SJSA1 (cell line): ENCODE data around the gene EBI3. TPM values are rescaled to one million over a fixed set of nuclear protein-coding genes. Genes with fewer than 3 reads are reported as not detected.
"Not testable (repeated sequence)": the region's sequence is repeated elsewhere in the genome, so short reads cannot be mapped to it uniquely, and the experiment has no call there.

Source experiments
- DNase-seq, 2 experiments: peaks; one replicate each; pipeline ENCODE4 v3.0.0-alpha.2; 2015 to 2020; ENCODE audit warnings: low spot score in 2 of 2, low read depth in 1 of 2
- H3K27ac ChIP-seq: fragments of 250-450 bp; sonication (Bioruptor Pico); 2 replicates; pipeline ENCODE4 v1.5.1; 2020; ENCODE audit warnings: mild to moderate bottlenecking, moderate library complexity
- H3K27me3 ChIP-seq: fragments of 250-450 bp; sonication (Bioruptor Pico); replicated peaks from 2 replicates; pipeline ENCODE4 v1.5.1; 2020; ENCODE audit warnings: mild to moderate bottlenecking, moderate library complexity
- H3K36me3 ChIP-seq: fragments of 250-450 bp; sonication (Bioruptor Pico); 2 replicates; pipeline ENCODE4 v1.5.1; 2020; ENCODE audit warnings: mild to moderate bottlenecking
- H3K4me1 ChIP-seq: fragments of 250-450 bp; sonication (Bioruptor Pico); replicated peaks from 2 replicates; pipeline ENCODE4 v1.6.1; 2021; ENCODE audit warnings: mild to moderate bottlenecking
- H3K4me3 ChIP-seq: fragments of 250-450 bp; sonication (Bioruptor Pico); 2 replicates; pipeline ENCODE4 v1.5.1; 2020; ENCODE audit warnings: mild to moderate bottlenecking
- H3K9me3 ChIP-seq: fragments of 250-450 bp; sonication (Bioruptor Pico); replicated peaks from 2 replicates; pipeline ENCODE4 v1.5.1; 2020; ENCODE audit warnings: mild to moderate bottlenecking
- total RNA-seq: library from RNA; depleted of rRNA; stranded (reverse); fragments of >200 nt; shearing (Covaris generic); gene quantifications from 2 replicates; pipeline ENCODE4 v1.2.3, GENCODE V29; 2014; rRNA removed

The EBI3 gene
- total RNA-seq, result not detected in 2 replicates

- Histone ChIP-seq H3K4me3 (no peak within 1 kb of the TSS), H3K27me3 (peaks cover 7% of the 10 kb centered on the region), H3K4me1 (peaks cover 11% of the 10 kb centered on the region; the same call in 1 of the 2 replicates), H3K9me3 (no peaks in the 10 kb centered on the region), H3K36me3 (no peaks in the 10 kb centered on the region), H3K27ac (no peak within 1 kb of the TSS)
- peak in 1 of 2 experiments; percentile 59 for DNase-seq
These were observed at the start of gene EBI3 for GRCh38 chr19:4229179-4229931. Gene EBI3, plus strand, starts transcription at chr19:4229523. Its CDS starts 28 bp downstream, at chr19:4229551.

DNA sequence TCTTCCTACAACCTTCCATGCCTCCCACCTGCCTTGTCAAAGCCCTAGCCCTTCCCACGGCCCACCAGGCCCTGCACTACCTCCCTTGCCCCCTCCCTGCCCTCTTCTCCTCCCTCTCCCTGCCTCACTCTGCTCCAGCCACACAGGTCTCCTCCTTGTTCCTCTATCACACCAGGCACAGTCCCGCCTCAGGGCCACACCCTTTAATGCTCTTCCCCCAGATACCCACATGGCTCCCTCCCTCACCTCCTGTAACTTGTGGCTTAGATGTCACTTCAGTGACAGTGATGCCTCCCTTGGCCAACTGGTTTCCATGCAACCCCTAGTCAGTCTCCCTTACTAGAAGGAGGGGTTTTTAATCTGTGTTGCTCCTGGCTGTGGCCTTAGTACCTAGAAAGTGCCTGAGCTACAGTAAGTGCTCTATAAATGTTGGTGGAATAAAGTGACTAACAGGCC lies 48.2 kb upstream of the EBI3 start:
- no peaks in the 10 kb centered on the region for H3K9me3 ChIP-seq
- H3K27ac ChIP-seq, result no peak overlapping the region
- no peaks in the 10 kb centered on the region for H3K27me3 ChIP-seq
- peaks cover 5% of the 10 kb centered on the region; the same call in 1 of the 2 replicates for H3K4me1 ChIP-seq
- H3K36me3 ChIP-seq, result peaks cover 30% of the 10 kb centered on the region
- no peak for DNase-seq
- H3K4me3 ChIP-seq, result no peak overlapping the region; the same call in 1 of the 2 replicates

DNA sequence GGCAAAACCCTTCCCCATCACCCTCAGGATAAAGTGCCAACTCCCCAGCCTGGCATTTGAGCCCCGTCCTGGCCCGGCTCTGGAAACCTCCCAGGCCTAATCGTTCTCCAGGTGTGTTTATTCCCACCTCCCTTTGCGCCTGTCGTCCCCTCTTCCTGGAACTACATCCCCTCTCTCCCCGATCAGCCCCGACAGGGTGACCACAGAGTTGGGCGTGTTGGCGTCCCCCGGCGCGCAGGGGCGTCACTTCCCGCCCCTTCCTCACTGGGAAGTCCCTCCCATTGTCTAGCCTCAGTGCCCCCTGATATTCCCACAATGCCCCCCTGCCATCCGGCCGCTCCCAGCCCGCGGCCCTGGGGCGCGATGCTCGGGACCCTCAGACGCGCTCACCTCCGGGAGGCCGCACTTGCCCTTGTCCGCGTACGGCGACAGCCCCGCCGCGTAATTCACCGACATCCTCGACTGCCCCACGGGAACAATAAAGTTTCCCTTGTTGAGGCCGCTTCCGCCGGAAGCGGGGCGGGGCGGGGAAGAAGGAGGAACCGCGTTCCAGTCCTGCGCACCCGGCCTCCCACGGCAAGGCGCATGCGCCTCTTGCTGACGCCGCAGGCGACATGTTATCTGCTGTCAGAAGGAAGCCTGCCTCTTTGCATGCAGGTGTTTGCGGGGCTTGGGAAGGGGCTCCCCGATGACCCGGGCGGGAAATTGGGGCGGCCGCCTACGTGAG lies 47.1 kb upstream of the EBI3 start, which contains the start of the genes ANKRD24 and SIRT6:
ANKRD24 (plus strand) TSS at position 606 of the 727 bp plus-strand sequence. CDS start 3,737 bp downstream, outside the sequence.
SIRT6 (minus strand) TSS at position 480 of the 727 bp plus-strand sequence; CDS start at position 456, 24 bp downstream.
- no peaks in the 10 kb centered on the region for H3K27me3 ChIP-seq
- peak within 1 kb of the TSS; percentile 49 for H3K27ac ChIP-seq
- peak within 1 kb of the TSS; percentile 81 for H3K4me3 ChIP-seq
- H3K4me1 ChIP-seq, result peaks cover 5% of the 10 kb centered on the region; the same call in 1 of the 2 replicates
- H3K9me3 ChIP-seq, result no peaks in the 10 kb centered on the region
- DNase-seq, result peak; percentile 94 to 96
- H3K36me3 ChIP-seq, result peaks cover 28% of the 10 kb centered on the region

DNA sequence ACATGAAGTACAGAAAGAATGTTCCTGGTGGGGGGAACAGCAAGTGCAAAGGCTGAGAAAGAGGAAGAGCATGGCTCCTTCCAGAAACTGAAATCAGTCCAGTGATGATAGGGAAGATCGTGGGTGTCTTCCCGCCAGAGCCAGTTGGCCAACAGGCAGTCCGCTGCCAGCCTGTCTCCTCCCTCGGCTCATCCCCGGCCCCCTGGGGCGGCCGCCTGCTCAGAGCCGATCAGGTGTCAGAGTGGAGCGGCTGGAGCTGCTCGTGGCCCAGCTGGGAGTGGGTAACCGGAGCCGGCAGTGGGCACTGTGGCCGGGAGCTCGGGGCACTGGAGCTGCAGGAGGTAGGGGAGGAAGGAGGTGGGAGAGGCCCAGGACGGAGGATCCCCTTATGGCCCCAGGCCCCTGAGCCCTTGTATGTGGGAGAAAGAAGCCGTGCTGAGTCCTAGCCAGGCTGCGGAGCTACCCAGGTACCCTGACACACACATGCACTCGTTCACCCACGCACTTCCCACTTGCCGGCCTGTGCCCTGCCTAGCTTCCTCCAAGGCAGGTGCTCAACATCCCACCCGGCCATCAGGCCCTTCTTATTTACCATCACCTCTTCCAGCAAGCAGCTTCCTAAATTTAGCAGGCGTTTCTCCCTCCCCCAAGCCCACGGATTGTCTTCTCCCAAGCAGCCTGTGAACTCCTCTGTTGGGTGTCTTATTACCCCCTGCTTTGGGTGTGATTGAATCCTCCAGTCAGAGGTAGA lies 45.2 kb upstream of the EBI3 start:
- no peak overlapping the region for H3K27ac ChIP-seq
- DNase-seq, result no peak
- H3K36me3 ChIP-seq, result peaks cover 17% of the 10 kb centered on the region
- no peak overlapping the region for H3K4me3 ChIP-seq
- peaks cover 5% of the 10 kb centered on the region; the same call in 1 of the 2 replicates for H3K4me1 ChIP-seq
- H3K9me3 ChIP-seq, result no peaks in the 10 kb centered on the region
- no peaks in the 10 kb centered on the region for H3K27me3 ChIP-seq

GRCh38 chr19:4184718-4185352 lies 44.5 kb upstream of the EBI3 start:
- Histone ChIP-seq H3K36me3 (peaks cover 12% of the 10 kb centered on the region), H3K4me1 (peaks cover 5% of the 10 kb centered on the region; the same call in 1 of the 2 replicates), H3K27me3 (no peaks in the 10 kb centered on the region), H3K9me3 (no peaks in the 10 kb centered on the region), H3K4me3 (no peak overlapping the region), H3K27ac (no peak overlapping the region)
- no peak for DNase-seq

DNA sequence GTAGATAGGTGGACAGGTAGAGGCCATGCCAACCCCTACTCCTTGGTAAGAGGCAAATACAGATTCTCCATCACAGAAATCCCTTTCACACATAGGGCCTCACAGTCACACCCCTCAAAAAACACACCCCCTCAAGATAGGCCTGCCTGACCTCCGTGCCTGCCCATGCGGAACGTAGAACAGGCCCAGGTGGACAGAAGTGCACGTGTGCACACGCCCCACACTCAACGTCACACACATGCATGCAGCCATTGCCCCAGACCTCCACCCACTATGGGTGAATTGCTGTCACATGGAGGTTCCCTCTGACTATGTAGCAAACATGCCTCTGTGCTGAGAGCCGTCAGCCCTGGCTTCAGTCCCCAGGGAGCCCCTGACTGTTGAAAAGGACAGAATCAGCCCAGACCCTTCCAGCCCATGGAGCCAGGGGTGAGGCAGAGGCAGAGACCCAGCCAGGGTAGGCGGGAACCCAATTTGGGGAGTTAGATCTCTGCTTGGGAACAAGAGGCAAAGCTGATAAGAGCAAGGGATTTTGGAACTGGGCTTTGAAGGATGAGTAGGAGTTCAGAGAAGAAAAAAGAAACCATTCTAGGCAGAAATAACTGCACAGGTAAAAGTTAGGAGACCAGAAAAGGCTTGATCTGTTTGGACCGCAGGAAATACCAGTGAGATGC lies 43.8 kb upstream of the EBI3 start:
- no peak overlapping the region for H3K27ac ChIP-seq
- DNase-seq, result no peak
- no peaks in the 10 kb centered on the region for H3K27me3 ChIP-seq
- peaks cover 6% of the 10 kb centered on the region for H3K36me3 ChIP-seq
- H3K9me3 ChIP-seq, result no peaks in the 10 kb centered on the region
- no peak overlapping the region for H3K4me3 ChIP-seq
- peaks cover 5% of the 10 kb centered on the region; the same call in 1 of the 2 replicates for H3K4me1 ChIP-seq

DNA sequence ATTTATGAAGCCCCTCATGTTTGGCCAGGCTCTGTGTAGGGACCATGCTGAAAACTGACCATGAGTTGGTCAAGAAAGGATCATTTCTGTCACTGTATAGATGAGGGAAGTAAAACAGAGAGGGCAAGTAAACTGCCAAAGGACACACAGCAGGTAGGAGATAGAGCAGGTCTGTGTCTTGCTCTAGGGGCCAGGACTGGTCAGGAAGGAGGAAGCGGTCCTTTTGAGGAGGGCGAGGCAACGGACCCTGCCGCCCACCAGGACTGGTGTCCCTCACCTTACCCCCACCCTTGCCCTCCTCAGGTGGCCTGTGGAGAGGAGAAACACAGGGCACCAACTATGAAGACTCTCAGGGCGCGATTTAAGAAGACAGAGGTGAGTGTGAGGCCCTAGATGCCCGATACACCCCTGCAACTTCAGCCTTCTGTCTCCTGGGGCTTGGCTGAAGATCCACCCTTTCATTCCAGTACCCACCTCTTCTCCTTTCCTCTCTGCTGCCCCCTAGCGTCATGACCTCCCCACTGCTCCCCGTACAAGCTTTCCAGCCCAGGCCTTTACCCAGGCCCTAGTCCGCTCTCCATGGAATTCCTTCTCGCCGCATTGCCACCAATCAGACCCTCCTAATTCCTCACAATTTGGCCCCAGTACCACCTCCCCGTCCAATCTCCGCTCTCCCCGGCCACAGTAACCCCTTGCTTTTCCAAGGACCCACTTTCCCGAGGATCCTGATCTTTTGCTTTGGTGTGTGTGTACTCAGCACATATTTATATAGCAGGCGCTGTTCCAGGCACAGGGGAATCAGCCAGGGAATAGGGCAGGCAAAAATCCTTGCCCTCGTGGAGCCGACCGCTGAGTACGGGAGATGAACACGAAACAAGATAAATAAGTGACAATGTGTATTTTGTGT lies 43.0 kb upstream of the EBI3 start:
- H3K4me1 ChIP-seq, result peaks cover 5% of the 10 kb centered on the region; the same call in 1 of the 2 replicates
- DNase-seq, result peak; percentile 50 to 85
- no peaks in the 10 kb centered on the region for H3K36me3 ChIP-seq
- no peak overlapping the region for H3K4me3 ChIP-seq
- H3K27me3 ChIP-seq, result no peaks in the 10 kb centered on the region
- no peak overlapping the region for H3K27ac ChIP-seq
- no peaks in the 10 kb centered on the region for H3K9me3 ChIP-seq

- Histone ChIP-seq H3K36me3 (no peaks in the 10 kb centered on the region), H3K4me3 (no peak overlapping the region)
- no peak for DNase-seq
These were observed 41.8 kb upstream of the EBI3 start for GRCh38 chr19:4187313-4188122.

GRCh38 chr19:4189641-4190040 lies 39.7 kb upstream of the EBI3 start:
- no peak for DNase-seq
- no peaks in the 10 kb centered on the region for H3K36me3 ChIP-seq
- no peaks in the 10 kb centered on the region for H3K4me1 ChIP-seq
- H3K27me3 ChIP-seq, result no peaks in the 10 kb centered on the region; the same call in 1 of the 2 replicates
- no peak overlapping the region for H3K4me3 ChIP-seq
- no peaks in the 10 kb centered on the region for H3K9me3 ChIP-seq
- H3K27ac ChIP-seq, result no peak overlapping the region

More at GRCh38 chr19:4187313-4188122, 41.8 kb upstream of the EBI3 start:
- Histone ChIP-seq H3K4me1 (peaks cover 5% of the 10 kb centered on the region; the same call in 1 of the 2 replicates), H3K27ac (no peak overlapping the region), H3K27me3 (no peaks in the 10 kb centered on the region), H3K9me3 (no peaks in the 10 kb centered on the region)

- H3K27me3 ChIP-seq, result peaks cover 17% of the 10 kb centered on the region
- not testable (repeated sequence) for H3K4me1 ChIP-seq, H3K9me3 ChIP-seq, H3K4me3 ChIP-seq, H3K36me3 ChIP-seq, DNase-seq, H3K27ac ChIP-seq
These were observed 36.8 kb upstream of the EBI3 start for GRCh38 chr19:4192537-4192936.

DNA sequence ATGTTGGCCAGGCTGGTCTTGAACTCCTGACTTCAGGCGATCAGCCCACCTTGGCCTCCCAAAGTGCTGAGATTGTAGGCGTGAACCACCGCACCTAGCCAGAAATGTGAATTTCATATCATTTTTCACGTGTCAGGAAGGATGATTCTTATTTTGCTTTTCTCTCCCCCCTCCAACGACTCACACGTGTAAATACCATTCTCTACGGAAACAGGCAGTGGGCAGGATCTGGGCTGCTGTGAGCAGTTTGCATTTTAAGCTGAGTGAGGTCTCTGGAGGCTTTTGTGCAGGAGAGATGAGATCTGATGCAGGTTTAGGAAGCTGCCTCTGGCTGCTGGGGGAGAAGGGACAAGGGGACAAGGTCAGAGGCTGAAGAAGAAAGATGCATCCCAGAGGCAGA lies 35.0 kb upstream of the EBI3 start:
- Histone ChIP-seq H3K36me3 (no peaks in the 10 kb centered on the region), H3K9me3 (peaks cover 5% of the 10 kb centered on the region; the same call in 1 of the 2 replicates), H3K27ac (no peak overlapping the region), H3K4me3 (no peak overlapping the region), H3K4me1 (no peaks in the 10 kb centered on the region), H3K27me3 (peaks cover 31% of the 10 kb centered on the region)
- no peak for DNase-seq
